MM.1S (cell line): ENCODE measurements around the gene IP6K1.
"Not testable (repeated sequence)": the region's sequence is repeated elsewhere in the genome, so short reads cannot be mapped to it uniquely, and the experiment has no call there.

Source experiments
- DNase-seq: peaks from one replicate; pipeline ENCODE4 v3.0.0-alpha.2; 2015
- H2AFZ ChIP-seq: fragments of 300-600 bp; sonication (generic); 2 replicates; pipeline ENCODE4 v1.6.0; 2016; ENCODE audit warnings: antibody characterized with exemption, low read length
- H3F3A ChIP-seq: fragments of 300-600 bp; sonication (generic); 2 replicates; pipeline ENCODE4 v1.6.1; 2016; ENCODE audit warnings: mild to moderate bottlenecking, antibody characterized with exemption, low read length, moderate library complexity, mixed read lengths; ENCODE audit not compliant: insufficient read depth
- H3K27ac ChIP-seq: fragments of 300-600 bp; sonication (generic); 2 replicates; pipeline ENCODE4 v1.5.1; 2016; ENCODE audit warnings: mild to moderate bottlenecking, low read length
- H3K27me3 ChIP-seq: fragments of 300-600 bp; sonication (generic); replicated peaks from 2 replicates; pipeline ENCODE4 v1.6.0; 2016; ENCODE audit warnings: low read length; ENCODE audit not compliant: insufficient read depth
- H3K36me3 ChIP-seq: fragments of 300-600 bp; sonication (generic); replicated peaks from 2 replicates; pipeline ENCODE4 v1.6.1; 2016; ENCODE audit warnings: mild to moderate bottlenecking, low read length, mixed read lengths; ENCODE audit not compliant: insufficient read depth
- H3K4me1 ChIP-seq: fragments of 300-600 bp; sonication (generic); 2 replicates; pipeline ENCODE4 v1.6.1; 2016; ENCODE audit warnings: low read length, mixed read lengths
- H3K4me2 ChIP-seq: fragments of 300-600 bp; sonication (generic); 2 replicates; pipeline ENCODE4 v1.6.0; 2016; ENCODE audit warnings: low read depth, low read length
- H3K4me3 ChIP-seq: fragments of 300-600 bp; sonication (generic); 2 replicates; pipeline ENCODE4 v1.5.1; 2016; ENCODE audit warnings: low read length, mixed read lengths
- H3K79me2 ChIP-seq: fragments of 300-600 bp; sonication (generic); 2 replicates; pipeline ENCODE4 v1.6.1; 2016; ENCODE audit warnings: mixed run types, low read length, mixed read lengths
- H3K9ac ChIP-seq: fragments of 300-600 bp; sonication (generic); 2 replicates; pipeline ENCODE4 v1.6.1; 2016; ENCODE audit warnings: low read length, mixed read lengths
- H3K9me2 ChIP-seq: fragments of 300-600 bp; sonication (generic); replicated peaks from 2 replicates; pipeline ENCODE4 v1.6.1; 2016; ENCODE audit warnings: mild to moderate bottlenecking, low read length, mixed read lengths; ENCODE audit not compliant: insufficient read depth
- H3K9me3 ChIP-seq: fragments of 300-600 bp; sonication (generic); replicated peaks from 2 replicates; pipeline ENCODE4 v1.6.1; 2016; ENCODE audit warnings: mild to moderate bottlenecking, low read length, mixed read lengths; ENCODE audit not compliant: insufficient read depth
- H4K20me1 ChIP-seq: fragments of 300-600 bp; sonication (generic); 2 replicates; pipeline ENCODE4 v1.6.1; 2016; ENCODE audit warnings: mild to moderate bottlenecking, low read length, moderate library complexity, mixed read lengths; ENCODE audit not compliant: insufficient read depth
- CTCF ChIP-seq: fragments of 300-600 bp; sonication (generic); IDR thresholded peaks from 2 replicates; pipeline ENCODE4 v1.5.1; 2016; ENCODE audit warnings: antibody characterized with exemption, low read length, mixed read lengths
- EZH2 ChIP-seq: fragments of 300-600 bp; sonication (generic); optimal IDR thresholded peaks from 2 replicates; pipeline ENCODE3; 2017; ENCODE audit warnings: low read depth, mild to moderate bottlenecking, antibody characterized with exemption, low read length, mixed read lengths
- EZH2phosphoT487 ChIP-seq: fragments of 300-600 bp; sonication (generic); IDR thresholded peaks from 2 replicates; pipeline ENCODE4 v1.6.1; 2018; ENCODE audit warnings: antibody characterized with exemption, low read length

IP6K1 gene

DNA sequence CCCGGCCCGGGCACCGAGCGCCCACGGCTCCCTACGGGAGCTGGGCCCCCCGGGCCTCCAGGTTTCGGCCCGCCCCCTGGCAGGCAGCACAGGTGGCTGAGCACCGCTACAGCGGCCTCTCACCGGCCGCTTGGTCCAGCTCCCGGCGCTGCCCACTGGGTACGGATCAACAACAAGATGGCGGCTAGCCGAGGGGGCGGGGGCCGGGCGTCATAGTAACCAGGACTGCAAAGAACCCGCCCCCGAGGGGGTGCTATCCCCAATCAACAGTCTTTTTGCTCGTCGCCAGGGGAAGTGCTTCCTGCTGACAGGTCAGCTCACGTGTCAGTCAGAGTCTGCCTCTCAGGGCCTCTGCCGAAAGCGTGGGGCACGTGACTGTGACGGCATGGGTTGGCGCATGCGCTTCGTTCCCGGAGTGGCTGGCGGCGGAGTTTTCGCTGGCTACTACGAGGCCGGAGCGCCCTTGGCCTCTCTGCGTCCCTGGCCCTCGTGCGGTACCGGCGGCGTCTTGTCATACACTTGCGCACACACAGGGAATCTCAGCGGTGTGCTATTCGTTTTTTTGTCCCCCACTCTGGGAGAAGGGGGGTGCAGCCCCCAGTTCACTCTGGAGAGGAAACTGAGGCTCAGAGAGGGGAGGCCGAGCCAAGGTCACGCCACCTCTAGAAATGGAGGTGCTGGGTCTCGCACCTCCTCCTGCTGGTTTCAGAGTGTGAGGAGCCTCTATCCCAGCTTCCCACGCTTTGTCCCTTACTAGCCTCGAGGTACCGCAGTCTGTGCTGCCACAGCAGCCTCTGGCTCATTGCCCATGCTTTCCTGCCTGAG, at the start of gene IP6K1:
Gene IP6K1 (minus strand): TSS at position 186 of the 825 bp plus-strand sequence. CDS start 38,502 bp downstream, outside the sequence.
- peaks cover 6% of the 10 kb centered on the region for H3K4me1 ChIP-seq
- H3K4me2 ChIP-seq, result peak within 1 kb of the TSS; percentile 97
- no peaks in the 10 kb centered on the region for H3F3A ChIP-seq
- TF ChIP-seq EZH2phosphoT487, result no peak
- TF ChIP-seq EZH2, result no peak
- no peak for TF ChIP-seq CTCF
- H3K9me2 ChIP-seq, result no peaks in the 10 kb centered on the region
- H3K9ac ChIP-seq, result peak within 1 kb of the TSS; percentile 92
- no peaks in the 10 kb centered on the region for H4K20me1 ChIP-seq
- peak within 1 kb of the TSS; percentile 79 for H3K4me3 ChIP-seq
- H3K36me3 ChIP-seq, result no peaks in the 10 kb centered on the region
- peak within 1 kb of the TSS; percentile 58; the same call in 1 of the 2 replicates for H3K27ac ChIP-seq
- no peaks in the 10 kb centered on the region for H3K9me3 ChIP-seq
- H2AFZ ChIP-seq, result peak within 1 kb of the TSS; percentile 90
- H3K27me3 ChIP-seq, result no peaks in the 10 kb centered on the region; the same call in 1 of the 2 replicates
- peak; percentile 100 for DNase-seq
- H3K79me2 ChIP-seq, result peaks cover 44% of the 10 kb centered on the region

DNA sequence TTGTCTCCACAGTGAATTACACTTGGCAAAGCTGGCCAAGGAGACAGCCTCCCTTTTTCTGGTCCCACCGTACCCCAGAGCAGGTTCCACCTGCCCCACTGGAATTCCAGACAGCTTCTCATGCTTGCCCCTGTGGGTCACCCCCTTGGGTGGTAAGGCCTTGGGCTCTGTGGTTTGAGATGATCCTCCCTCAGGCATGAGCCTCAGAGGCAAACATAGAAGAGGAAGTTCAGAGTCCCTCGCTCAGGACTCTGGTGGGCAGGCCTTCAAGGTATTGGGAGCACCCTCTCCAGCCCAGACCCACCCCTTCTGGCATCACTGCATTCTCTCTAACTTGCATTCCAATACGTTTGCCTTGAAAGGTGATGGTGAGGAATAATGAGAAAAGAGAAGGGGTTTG, 45.0 kb upstream of the IP6K1 start:
- Histone ChIP-seq H3K36me3 (no peaks in the 10 kb centered on the region), H3K27me3 (no peaks in the 10 kb centered on the region), H3F3A (no peaks in the 10 kb centered on the region), H3K79me2 (no peaks in the 10 kb centered on the region), H3K4me1 (no peaks in the 10 kb centered on the region), H3K27ac (no peak overlapping the region), H2AFZ (no peak overlapping the region), H4K20me1 (no peaks in the 10 kb centered on the region), H3K4me2 (no peak overlapping the region), H3K9me2 (no peaks in the 10 kb centered on the region), H3K4me3 (no peak overlapping the region), H3K9ac (no peak overlapping the region), H3K9me3 (no peaks in the 10 kb centered on the region)
- no peak for TF ChIP-seq CTCF
- TF ChIP-seq EZH2, result no peak
- DNase-seq, result no peak

- Histone ChIP-seq H3K27me3 (no peaks in the 10 kb centered on the region), H3K79me2 (no peaks in the 10 kb centered on the region), H3F3A (no peaks in the 10 kb centered on the region), H3K9me3 (no peaks in the 10 kb centered on the region), H3K27ac (no peak overlapping the region), H2AFZ (no peak overlapping the region), H3K36me3 (no peaks in the 10 kb centered on the region), H3K4me2 (no peak overlapping the region), H3K9ac (no peak overlapping the region), H3K9me2 (no peaks in the 10 kb centered on the region), H3K4me3 (no peak overlapping the region), H4K20me1 (no peaks in the 10 kb centered on the region), H3K4me1 (no peaks in the 10 kb centered on the region)
- no peak for TF ChIP-seq EZH2phosphoT487
- TF ChIP-seq EZH2, result no peak
- no peak for TF ChIP-seq CTCF
- no peak for DNase-seq
These were observed 39.7 kb upstream of the IP6K1 start for GRCh38 chr3:49826016-49826415.

- H3K27ac ChIP-seq, H3K79me2 ChIP-seq, DNase-seq, H4K20me1 ChIP-seq, H3F3A ChIP-seq, H3K27me3 ChIP-seq, H3K9me3 ChIP-seq, H3K4me2 ChIP-seq, H3K36me3 ChIP-seq, H3K4me1 ChIP-seq, H2AFZ ChIP-seq, H3K9ac ChIP-seq, H3K4me3 ChIP-seq, H3K9me2 ChIP-seq: not testable (repeated sequence)
These were observed 36.8 kb upstream of the IP6K1 start for GRCh38 chr3:49823131-49823530.
